Choroid plexus epithelial cell (primary cell): ENCODE measurements around the gene CDX2.

Experiments used
- DNase-seq: peaks from one replicate; pipeline ENCODE4 v3.0.0-alpha.2; 2010; ENCODE audit warnings: low read depth
- H3K4me3 ChIP-seq: 2 replicates; pipeline ENCODE4 v1.5.1; 2011; ENCODE audit warnings: low read depth, mild to moderate bottlenecking, control low read depth, low read length, moderate library complexity
- CTCF ChIP-seq: conservative IDR thresholded peaks from 2 replicates; pipeline ENCODE4 v1.5.1; 2011; ENCODE audit warnings: low read depth, mild to moderate bottlenecking, control low read depth, inconsistent platforms, low read length, moderate library complexity

Gene CDX2

GRCh38 chr13:27969866-27970229, 733 bp upstream of the CDX2 start:
- no peak for DNase-seq
- H3K4me3 ChIP-seq = no peak overlapping the region
- TF ChIP-seq CTCF = no peak

GRCh38 chr13:27968316-27969081, 616 bp downstream of the CDX2 start:
- DNase-seq = no peak
- no peak overlapping the region for H3K4me3 ChIP-seq
- TF ChIP-seq CTCF = no peak

GRCh38 chr13:27967736-27968315, 1.3 kb downstream of the CDX2 start:
- no peak for DNase-seq
- TF ChIP-seq CTCF = no peak
- H3K4me3 ChIP-seq = no peak overlapping the region

- no peak for DNase-seq
- H3K4me3 ChIP-seq = no peak overlapping the region
- TF ChIP-seq CTCF = no peak
These were observed 1.8 kb downstream of the CDX2 start for GRCh38 chr13:27967203-27967735.

GRCh38 chr13:27966641-27967202, 2.4 kb downstream of the CDX2 start:
- H3K4me3 ChIP-seq = no peak overlapping the region
- no peak for DNase-seq
- no peak for TF ChIP-seq CTCF

- DNase-seq = no peak
These were observed 3.1 kb downstream of the CDX2 start for GRCh38 chr13:27965740-27966640.

More at GRCh38 chr13:27965740-27966640, 3.1 kb downstream of the CDX2 start:
- TF ChIP-seq CTCF = no peak
- H3K4me3 ChIP-seq = no peak overlapping the region
